ENCODE data around the gene LZIC.

Gene LZIC

DNA sequence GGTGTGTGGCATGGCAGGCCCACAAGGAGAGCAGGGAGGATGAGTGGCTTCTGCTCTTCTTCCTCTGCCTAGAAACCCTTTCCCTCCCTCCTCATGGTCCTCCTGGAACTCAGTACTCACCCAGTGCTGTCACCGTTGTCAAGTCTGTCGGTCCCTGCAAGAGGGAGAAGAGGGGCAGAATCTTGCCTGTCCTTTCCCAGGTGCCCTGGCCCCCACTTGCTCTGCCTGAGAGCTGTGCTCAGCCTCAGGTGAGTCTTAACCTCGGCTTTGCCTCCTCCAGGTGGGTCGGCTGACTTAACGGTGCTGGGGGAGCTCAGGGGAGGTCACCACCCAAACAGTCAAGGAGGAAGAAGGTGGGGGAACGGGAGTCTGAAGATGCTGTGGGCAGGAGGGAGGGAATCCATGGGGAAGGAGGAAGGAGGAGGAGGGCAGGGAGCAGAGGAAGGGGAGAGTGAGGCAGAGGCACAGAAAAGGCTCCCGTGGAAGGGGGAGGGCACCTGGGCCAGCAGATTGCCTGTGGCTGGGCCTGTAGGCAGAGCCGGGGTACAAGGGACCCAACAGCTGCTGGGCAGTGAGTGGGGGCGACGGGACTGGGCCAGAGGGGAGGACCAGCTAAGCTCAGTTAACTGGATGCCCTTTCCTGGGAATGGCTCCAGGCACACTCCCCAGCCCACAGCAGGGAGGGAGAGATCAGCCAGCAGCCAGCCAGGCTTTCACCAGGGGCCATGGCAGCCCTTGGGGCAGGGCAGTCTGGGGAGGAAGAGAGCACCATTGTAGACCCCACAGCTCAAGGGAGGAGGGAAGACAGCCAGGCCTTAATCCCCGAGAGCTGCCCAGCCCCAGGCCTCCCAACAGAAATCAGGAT, 59.4 kb downstream of the LZIC start:
- DNase-seq: no peak

GRCh38 chr1:9882945-9883303, 60.3 kb downstream of the LZIC start:
- DNase-seq: no peak

DNA sequence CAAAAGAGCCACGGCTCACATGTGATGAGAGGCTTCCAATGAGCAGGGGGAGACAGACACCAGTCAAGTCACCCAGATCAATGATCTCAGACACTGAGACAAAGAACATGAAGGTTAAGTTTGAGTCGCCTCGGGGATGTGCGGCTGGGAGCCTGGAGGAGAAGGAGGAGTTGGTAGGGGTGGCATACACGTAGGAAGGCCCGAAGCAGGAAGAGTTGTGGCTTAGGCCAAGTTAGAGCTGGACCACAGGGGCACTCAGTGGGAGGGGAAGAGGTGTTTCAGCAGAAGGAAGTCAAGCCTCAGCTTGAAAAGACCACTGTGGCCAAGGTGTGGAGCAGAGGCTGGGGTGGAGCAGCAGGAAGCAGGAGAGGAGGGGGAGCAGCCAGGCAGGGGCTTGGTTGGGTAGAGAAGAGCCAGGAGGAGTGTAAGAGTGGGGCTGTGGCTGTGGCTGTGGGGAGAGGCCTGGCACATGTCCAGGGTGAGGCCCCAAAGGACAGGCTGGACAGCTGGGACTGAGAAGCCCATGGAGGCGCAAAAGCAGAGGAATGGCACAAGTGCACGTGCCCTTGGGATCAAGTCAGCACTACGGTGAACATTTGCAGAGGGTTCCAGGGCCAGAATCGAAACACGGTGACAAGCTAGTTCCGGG, 60.8 kb downstream of the LZIC start:
- DNase-seq: no peak

DNA sequence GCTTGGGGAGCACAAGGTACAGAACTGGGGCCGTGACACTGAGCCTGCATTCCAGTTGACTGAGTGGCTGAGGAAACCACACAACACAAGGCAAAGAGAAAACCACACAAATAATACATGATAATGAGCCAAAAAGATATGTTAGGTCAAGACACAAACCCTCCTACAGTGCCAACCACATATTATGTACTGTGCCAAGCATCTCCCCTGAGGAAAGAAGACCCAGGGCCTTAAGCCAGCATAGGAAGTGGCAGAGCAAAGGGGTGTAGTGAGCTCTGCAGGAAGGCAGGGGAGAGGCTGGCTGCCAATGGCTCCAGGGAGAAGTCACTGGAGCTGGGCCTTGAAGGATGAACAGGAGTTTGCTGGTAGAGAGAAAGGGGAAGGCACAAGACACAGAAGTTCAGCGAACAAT, 61.3 kb downstream of the LZIC start:
- peak; percentile 85 for DNase-seq
